Sciatic nerve (tissue), 2 donors: ENCODE measurements around the gene WFS1. TPM values are rescaled to one million over a fixed set of nuclear protein-coding genes. Genes with fewer than 3 reads are reported as not detected.

Source experiments
- ATAC-seq: fragments of 200-7000 bp; cut with Tn5 transposase; one replicate; pipeline ENCODE4 v1.9.1; 2020; ENCODE audit warnings: mild to moderate bottlenecking, moderate library complexity
- DNase-seq: peaks from one replicate; pipeline ENCODE4 v3.0.0-alpha.2; 2020; ENCODE audit warnings: low spot score
- intact Hi-C: fragments of 100-400 bp; cut with DNase I; formaldehyde crosslinking; loops from one replicate; pipeline ENCODE4 v1.14.2; 2022
- total RNA-seq: library from RNA; stranded (reverse); fragmentation: NEBNext Ultra II Directional; extraction: Animal tissue kit (Norgen Biotek cat#: 25700); gene quantifications from one replicate; pipeline ENCODE4 v1.2.1, GENCODE V29; 2021
- donor health status: DM: no; HTN: no; CAD: no.
- donor health status: DM: no; HTN: no; CAD: no.

WFS1 gene
- total RNA-seq, 1 donor from 2014 or later = 39.2 TPM

- DNase-seq = peak; percentile 1
Measured at GRCh38 chr4:6233929-6234328, 35.7 kb upstream of the WFS1 start.

DNA sequence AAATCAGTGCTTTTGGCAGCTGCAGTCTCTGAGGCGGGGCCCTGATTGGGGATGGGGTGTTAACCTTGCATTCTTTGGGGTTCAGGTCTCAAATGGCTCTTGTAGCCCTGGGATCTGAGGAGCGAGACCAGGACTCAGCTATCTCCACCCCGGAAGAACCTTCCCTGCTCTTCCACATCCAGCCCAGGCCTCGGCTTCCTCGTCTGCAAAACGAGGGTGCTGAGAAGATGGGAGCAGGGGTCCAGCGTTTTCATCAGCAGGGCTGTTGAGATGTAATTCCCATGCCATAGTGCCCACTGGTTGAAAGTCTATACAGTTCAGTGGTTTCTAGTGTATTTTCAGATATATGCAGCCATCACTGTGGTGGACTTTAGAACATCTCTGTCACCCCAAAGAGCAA, 34.6 kb upstream of the WFS1 start:
- intact Hi-C loops = no loop called here
- DNase-seq (peak; percentile 23), ATAC-seq (no peak)

More at GRCh38 chr4:6233929-6234328, 35.7 kb upstream of the WFS1 start:
- intact Hi-C loops = no loop called here
- ATAC-seq = no peak

DNA sequence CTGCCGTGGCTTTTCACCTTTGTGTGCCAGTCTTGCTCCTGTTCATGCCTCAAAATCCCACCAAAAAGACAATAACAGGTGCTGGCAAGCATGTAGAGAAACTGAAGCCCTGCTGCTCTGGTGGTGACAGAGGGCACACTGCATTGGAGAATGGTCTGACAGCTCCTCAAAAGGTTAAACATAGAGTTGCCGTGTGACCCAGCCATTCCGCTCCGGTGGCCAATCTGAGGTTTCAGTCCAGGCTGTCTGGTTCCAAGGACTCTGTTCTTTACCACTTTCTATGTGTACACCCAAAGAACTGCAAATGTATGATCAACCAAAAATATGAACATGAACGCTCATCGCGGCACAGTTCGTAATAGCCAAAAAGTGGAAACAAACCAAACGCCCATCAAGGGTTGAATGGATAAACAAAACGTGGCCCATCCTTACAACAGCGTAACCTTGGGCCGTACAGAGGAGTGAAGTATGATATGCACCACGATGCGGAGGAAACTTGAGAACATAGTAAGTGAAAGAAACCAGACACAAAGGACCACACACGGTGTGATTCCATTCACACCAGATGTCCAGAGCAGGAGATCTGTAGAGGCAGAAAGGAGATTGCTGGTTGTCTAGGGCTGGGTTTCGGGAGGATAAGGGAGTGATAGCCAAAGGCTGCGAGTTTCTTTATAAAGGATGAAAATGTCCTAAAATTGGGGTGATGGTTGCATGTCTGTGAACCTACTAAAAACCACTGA, 33.6 kb upstream of the WFS1 start:
- intact Hi-C loops = no loop called here
- ATAC-seq = no peak
- DNase-seq = peak; percentile 7

DNA sequence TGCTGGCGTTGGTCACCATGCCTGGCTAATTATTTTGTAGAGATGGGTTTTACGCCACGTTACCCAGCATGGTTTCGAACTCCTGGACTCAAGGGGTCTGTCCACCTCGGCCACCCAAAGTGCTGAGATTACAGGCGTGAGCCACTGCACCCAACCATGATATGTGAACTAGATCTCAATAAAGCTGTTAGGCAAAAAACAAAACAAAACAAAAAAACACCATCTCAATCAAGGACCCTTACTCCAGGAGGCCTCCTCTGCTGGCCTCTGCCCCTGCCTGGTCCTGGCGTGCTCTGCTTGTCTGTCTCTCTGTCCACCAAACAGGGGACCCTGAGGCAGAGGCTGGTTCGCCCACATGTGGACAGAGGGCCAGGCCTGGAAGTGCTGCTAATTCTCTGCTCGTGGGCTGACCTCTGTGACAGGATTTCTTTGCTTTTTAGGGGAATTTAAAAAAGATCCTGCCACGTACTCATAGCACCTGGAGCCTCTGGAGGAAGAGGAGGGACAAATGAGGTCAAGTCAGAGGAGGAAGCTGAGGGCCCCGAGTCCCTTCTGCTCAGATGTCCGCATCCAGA, 32.7 kb upstream of the WFS1 start:
- DNase-seq (peak; percentile 12), ATAC-seq (no peak)
- intact Hi-C loops = no loop called here

- ATAC-seq (no peak), DNase-seq (peak; percentile 30)
- intact Hi-C loops = no loop called here
Measured at GRCh38 chr4:6239486-6239885, 30.2 kb upstream of the WFS1 start.

GRCh38 chr4:6239968-6240367, 29.7 kb upstream of the WFS1 start:
- intact Hi-C loops = no loop called here
- ATAC-seq (no peak), DNase-seq (peak; percentile 47)

GRCh38 chr4:6241062-6241845, 28.4 kb upstream of the WFS1 start:
- intact Hi-C loops = no loop called here
- ATAC-seq (no peak), DNase-seq (no peak)

GRCh38 chr4:6242271-6243029, 27.2 kb upstream of the WFS1 start:
- intact Hi-C loops = no loop called here
- DNase-seq = no peak
- ATAC-seq = no peak

GRCh38 chr4:6245246-6246169, 24.1 kb upstream of the WFS1 start:
- ATAC-seq (peak; percentile 24), DNase-seq (no peak)
- intact Hi-C loops = no loop called here

GRCh38 chr4:6246170-6246634, 23.4 kb upstream of the WFS1 start:
- DNase-seq = no peak
- no peak for ATAC-seq
- intact Hi-C loops = no loop called here

DNA sequence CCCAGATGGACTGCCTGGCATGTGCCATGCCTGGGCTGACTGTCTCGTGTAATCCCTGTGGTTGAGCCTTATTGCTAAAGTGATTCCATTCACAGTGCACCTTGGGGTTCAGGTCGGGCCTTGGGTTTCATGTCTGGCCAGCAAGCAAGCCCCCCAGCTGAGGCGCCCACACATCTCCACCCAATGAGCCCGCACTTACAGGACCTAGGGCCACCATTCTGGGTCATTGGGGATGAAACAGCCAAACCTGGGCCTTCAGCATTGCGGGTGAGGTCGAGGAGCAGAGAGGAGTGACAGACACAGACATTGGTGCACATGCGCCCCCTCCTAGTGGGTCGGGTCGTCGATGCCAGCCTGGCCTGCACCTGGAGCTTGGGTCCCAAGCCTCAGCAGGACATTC, 21.3 kb upstream of the WFS1 start:
- no peak for DNase-seq
- intact Hi-C loops = no loop called here
- no peak for ATAC-seq

- peak; percentile 59 for ATAC-seq
- intact Hi-C loops = no loop called here
- no peak for DNase-seq
Measured at GRCh38 chr4:6250235-6250983, 19.2 kb upstream of the WFS1 start.

GRCh38 chr4:6250984-6251295, 18.7 kb upstream of the WFS1 start:
- DNase-seq (no peak), ATAC-seq (no peak)
- intact Hi-C loops = no loop called here

- no peak for ATAC-seq
- intact Hi-C loops = no loop called here
- DNase-seq = no peak
Measured at GRCh38 chr4:6251365-6251764, 18.3 kb upstream of the WFS1 start.

DNA sequence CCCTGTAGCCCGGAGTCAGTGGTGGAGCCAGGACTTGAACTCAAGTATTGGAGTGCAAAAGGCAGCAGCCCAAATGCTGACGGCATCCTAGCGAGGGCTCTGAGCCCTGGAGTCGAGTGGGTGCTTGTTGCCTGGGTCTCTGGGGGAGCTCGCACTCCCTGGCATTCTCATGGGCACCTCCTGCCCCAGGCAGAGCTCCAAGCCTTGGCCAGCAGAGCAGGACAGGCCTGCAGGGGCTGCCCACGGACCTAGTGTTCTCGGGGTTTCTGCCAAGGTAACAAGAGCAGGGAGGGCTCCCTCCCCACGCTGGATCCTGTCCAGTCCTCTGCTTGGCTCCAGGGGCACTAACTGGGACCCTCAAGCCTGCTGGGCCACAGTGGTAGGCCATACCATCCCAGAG, 17.6 kb upstream of the WFS1 start:
- ATAC-seq (peak; percentile 32), DNase-seq (no peak)
- intact Hi-C loops = loop anchor here (2.0 kb wide), 1 partner anchor 75 kb away; no protein-coding TSS in a partner anchor

GRCh38 chr4:6253111-6253510, 16.5 kb upstream of the WFS1 start:
- DNase-seq = no peak
- ATAC-seq = no peak
- intact Hi-C loops = loop anchor here (2.0 kb wide), 1 partner anchor 74 kb away; no protein-coding TSS in a partner anchor

- DNase-seq = no peak
- no peak for ATAC-seq
- intact Hi-C loops = loop anchor here (2.0 kb wide), 1 partner anchor 73 kb away; no protein-coding TSS in a partner anchor
Measured at GRCh38 chr4:6253961-6254360, 15.7 kb upstream of the WFS1 start.

- intact Hi-C loops = no loop called here
- DNase-seq (no peak), ATAC-seq (no peak)
Measured at GRCh38 chr4:6256141-6256540, 13.5 kb upstream of the WFS1 start.
